ENCODE results near the gene PIGQ.
"Not testable (repeated sequence)": the region's sequence is repeated elsewhere in the genome, so short reads cannot be mapped to it uniquely, and the experiment has no call there.

PIGQ gene

DNA sequence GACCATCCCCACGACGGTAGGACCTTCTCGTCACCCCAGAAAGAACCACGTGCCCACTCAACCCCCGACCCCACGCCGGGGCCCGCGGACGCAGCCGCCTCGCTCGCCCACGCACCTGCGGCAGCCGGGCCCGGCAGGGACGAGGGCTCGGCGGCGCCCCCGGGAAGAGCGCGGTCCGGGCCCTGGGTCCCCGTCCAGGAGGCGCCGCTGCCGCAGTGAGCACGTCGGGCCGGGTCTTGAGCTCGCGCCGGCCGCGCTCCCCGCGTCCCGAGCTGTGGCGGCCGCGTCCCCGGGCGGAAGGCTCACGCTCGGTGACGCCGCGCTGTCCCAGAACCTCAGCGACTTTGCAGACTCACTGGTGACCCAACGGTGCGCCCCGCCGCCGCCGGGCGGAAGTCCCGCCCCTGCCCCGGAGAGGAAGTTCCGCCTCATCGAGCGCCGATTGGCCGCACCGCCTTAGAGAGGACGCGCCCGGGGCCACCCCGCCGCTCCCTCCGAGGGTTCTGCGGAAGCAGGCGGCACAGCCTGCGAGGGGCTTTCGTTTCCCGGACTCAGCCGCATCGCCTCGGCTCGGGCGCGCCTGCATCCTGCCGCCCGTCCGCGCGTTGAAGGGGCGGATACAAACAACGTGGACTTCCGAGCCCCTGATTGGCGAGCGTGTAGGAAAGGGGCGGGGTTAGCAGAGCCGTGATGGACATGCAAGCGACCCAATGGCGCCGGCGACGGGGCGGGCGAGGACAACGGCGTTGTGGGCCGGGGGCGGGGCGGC, 19.3 kb downstream of the PIGQ start:
- DNase-seq = peak; percentile 71

DNA sequence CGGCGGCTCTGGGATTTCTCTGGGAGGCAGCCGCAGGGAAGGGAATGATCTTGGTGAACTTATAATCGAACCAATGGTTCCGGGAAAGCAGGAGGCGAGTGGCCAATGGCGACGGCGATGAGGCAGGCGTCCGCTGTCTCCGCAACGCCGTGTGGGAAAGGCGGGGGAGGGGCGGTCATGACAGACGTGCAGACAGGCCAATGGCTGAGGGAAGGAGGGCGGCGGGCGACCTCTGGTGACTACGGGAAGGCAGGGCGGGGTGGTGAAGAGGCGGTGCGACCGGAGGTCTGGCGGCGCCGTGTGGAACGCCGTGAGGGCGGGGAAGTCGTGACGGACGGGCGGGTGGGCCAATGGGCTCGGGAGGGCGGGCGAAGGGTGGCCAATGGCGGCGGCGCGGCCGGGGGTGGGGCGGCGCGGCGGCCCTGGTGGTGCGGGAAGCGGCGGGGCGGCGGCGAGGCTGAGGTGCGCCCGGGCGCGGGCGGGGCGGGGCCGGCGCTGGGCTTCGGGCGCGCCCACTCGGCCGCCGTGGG, 20.0 kb downstream of the PIGQ start, which contains the start of gene RAB40C:
Gene RAB40C (plus strand): TSS at position 409 of the 530 bp plus-strand sequence. CDS start 226 bp downstream, outside the sequence.
- DNase-seq = peak; percentile 91

DNA sequence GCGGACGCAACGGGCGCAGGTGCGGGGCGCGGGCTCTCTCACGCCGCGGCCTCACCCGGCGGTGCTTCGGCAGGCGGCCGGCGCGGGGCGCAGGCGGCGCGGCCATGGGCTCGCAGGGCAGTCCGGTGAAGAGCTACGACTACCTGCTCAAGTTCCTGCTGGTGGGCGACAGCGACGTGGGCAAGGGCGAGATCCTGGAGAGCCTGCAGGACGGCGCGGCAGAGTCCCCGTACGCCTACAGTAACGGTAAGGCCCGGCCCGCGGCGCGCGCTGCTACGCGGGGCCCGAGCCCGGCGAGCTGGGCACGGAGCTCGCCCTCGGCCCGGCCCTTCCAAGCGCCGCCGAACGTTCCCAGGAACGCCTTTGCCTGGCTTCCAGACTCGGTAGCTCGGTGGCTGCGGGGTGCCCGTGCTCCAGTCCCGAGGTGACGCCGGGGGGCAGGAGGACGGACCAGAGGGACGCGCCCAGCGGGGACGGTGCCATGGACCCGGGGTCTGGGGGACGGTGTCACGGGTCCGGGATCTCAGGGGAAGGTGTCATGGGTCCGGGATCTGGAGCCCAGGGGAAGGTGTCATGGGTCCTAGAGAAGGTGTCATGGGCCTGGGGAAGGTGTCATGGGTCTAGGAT, 20.5 kb downstream of the PIGQ start:
- no peak for DNase-seq

DNA sequence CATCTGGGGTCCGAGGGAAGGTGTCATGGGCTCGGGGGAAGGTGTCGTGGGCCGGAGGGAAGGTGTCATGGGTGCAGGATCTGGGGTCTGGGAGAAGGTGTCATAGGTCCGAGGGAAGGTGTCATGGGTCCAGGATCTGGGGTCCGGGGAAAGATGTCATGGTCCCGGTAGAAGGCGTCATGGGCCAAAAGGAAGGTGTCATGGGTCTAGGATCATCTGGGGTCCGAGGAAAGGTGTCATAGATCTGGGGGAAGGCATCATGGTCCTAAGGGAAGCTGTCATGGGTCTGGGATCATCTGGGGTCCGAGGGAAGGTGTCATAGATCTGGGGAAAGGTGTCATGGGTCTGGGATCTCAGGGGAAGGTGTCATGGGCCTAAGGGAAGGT, 21.0 kb downstream of the PIGQ start:
- DNase-seq = no peak

DNA sequence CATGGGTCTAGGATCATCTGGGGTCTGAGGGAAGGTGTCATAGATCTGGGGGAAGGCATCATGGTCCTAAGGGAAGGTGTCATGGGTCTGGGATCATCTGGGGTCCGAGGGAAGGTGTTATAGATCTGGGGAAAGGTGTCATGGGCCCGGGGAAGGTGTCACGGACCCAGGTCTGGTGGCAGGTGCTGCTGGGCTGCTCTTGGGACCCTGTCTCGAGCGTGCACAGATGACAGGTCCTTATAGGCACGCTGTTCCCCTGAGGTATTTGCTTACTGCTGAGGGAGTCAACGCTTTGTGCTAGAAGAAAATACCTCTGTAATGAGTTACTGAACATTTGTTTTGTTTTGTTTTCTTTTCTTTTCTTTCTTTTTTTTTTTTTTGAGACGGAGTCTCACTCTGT, 21.5 kb downstream of the PIGQ start:
- no peak for DNase-seq

DNA sequence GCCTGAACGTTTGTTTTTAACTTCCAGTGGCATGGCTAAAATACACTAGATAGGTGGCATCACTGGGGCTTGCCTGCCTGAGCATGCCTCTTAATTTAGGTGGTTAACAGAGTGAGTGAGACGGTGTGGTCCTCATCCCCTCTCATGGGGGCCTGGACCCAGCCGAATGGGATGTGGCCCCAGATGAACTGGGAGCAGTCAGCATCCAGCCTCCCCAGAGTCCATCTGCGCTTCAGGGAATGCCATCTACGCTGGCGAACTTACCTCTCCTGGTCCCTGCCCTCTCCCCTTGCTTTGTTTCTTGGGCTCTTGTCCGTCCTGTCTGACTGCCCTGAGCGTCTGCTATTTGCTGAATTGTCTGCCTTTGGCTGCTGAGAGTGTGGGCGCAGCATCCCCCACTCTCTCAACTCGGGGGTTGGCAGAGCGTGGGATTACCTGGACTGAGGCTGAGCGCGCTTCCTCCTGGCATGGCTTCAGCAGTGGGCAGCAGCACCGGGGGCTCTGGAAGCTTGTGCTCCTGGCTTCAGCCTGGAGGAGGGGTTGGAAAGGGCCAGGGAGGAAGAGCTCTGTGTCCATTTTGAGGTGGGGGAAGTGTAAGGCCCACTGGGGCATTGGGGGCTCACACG, 22.2 kb downstream of the PIGQ start:
- DNase-seq = no peak

DNA sequence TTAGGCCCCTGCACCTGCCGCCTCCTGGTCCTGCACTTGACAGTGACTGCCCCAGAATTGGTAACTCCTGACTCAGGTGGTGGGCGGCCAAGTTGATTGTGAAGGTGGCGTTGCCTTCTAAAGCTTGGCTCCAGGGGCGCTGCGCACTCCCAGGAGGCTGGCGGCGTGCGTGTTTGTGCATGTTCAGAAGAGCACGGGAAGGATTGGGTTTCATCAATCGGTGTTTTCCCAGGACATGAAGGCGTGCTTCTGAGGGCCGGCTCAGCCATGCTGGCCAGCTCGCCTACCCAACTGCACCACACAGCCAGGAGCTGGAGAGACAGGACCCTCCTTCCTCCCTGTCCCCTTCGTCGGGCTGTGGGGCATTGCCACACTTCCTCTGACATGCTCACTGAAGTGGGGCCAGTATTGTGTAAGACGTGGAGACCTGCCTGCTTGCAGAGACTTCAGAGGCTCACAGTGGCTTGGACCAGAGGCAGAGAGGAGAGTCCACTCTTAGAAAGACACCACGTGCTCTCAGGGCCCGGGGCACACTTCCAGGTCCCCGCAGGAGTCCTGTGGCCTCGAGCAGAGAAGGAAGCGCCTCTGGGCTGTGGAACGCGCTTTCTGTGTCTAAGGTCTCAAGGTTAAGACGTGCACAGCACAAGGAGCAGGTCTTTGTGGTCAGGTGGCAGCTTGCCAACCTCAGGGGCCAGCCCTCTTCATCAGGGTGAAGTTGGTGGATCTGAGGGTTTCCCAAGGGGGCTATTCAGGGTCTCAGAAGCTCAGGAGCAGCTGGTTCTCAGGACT, 22.9 kb downstream of the PIGQ start:
- peak; percentile 84 for DNase-seq

DNA sequence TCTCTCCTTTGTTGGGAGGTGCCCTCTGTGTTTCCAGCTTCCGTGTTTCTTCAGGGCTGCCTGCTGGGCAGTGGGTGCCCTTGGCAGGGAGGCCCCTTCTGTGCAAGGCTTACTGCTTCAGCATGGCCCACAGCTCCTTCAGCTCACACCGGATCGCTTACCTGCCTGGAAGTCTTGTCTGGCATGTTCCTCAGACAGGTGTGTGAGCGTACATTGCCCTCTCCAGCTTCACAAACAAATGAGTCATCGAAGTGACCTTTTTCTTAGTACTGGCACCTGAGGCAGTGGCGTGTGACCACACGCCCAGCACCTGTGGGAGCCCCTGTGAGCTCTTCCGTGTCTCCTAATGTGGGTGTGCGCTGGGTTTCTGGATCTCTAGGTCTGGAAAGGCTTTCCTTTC, 23.6 kb downstream of the PIGQ start:
- DNase-seq = peak; percentile 61

DNA sequence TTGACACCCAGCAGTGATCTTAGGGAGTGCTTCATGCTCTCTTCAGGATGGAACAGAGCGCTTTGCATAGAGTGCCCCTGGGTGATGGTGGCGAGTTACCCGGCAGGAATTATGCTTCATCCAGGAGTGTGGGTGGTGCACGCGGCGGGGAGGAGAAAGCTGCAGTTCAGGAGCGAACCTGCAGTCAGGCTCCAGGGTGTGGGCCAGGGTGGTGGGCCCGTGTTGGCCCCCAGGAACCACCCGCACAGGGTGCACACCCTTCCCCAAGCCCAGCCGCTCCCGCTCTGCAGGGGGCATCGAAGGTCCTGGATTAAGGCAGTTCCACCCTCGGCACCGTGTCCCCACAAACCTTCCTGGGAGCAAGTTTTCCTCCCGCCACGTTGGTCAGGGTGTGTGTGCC, 24.0 kb downstream of the PIGQ start:
- DNase-seq = no peak

DNA sequence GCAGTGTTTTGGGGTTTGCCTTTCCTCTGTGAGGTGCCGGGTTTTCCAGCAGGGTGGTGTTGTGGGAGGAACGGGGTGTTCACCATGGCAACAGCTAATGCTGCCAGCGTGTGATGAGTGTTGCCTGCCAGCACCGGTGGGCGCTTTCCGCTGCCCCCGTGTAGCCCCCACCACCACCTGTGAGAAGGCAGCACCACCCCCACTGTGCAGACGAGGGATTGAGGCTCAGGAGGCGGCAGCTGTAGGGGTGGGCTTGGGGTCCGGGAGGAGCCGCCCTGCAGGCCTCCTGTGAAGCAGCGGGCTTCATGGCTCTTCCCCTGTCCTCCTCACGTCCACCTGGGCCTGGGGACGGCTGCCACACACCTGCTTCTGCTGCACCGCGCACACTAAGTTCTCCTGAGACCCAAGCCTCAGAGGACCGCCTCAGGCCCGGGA, 25.3 kb downstream of the PIGQ start:
- no peak for DNase-seq

DNA sequence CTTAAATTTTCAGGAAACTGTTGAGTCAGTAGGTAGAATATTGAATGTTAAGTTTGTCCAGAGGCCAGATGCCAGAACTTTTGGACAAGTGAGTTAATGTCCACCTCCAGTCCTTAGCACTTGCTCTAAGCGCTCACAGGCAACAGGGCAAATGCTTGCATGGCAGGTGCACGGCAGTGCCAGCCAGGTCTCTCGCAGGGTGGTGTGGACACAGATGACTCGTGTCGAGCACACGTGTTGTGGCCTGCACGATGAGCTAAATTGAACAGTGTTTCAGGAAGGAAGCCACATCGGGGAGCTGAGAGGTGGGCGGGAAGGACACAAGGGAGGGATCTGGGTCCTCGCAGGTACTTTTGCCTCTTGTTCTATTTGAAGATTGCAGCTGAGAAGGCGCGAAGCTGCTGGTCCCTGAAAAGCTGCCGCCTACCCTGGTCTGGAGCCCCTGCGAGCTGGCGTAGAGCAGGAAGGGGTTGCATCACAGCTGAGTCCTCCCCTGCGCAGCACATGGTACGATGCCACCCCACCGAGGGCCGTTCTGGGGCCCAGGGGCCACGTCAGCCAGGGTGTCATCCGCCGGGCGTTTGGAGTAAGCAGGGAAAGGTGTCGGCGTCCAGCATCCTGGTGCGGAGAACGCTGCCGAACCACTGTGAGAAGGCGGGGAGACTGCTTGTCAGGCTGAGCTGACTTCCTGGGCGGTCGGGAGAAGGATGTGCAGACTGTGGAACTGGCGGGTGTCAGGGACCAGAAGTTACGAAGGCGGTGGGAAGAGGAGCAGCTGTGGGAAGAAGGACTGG, 26.4 kb downstream of the PIGQ start:
- no peak for DNase-seq

DNA sequence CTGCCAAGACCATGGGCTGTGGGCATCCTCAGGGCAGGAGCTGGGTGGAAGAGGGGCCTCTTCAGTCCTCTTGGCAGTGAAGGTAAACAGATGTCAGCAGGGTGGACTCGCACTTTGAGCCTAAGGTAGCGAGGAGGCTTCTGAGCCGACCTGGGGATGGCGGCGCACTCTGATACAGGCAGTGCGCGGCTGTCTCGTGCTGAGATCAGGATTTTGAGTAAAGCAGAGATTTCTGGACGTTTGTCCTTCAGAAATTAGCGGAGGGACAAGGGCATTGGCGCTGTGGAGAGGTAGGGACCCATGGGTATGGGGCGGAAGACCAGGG, 26.9 kb downstream of the PIGQ start:
- DNase-seq = no peak

DNA sequence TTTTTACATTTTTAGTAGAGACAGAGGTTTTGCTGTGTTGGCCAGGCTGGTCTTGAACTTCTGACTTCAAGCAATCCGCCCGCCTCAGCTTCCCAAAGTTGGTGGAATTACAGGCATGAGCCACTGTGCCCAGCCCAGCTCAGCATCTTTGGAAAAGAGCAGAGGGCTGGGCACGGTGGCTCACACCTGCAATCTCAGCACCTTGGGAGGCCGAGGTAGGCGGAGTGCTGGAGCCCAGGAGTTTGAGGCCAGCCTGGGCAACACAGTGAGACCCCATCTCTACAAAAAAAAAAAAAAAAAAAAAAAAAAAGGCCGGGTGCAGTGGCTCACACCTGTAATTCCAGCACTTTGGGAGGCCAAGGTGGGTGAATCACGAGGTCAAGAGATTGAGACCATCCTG, 27.9 kb downstream of the PIGQ start:
- DNase-seq = not testable (repeated sequence)

DNA sequence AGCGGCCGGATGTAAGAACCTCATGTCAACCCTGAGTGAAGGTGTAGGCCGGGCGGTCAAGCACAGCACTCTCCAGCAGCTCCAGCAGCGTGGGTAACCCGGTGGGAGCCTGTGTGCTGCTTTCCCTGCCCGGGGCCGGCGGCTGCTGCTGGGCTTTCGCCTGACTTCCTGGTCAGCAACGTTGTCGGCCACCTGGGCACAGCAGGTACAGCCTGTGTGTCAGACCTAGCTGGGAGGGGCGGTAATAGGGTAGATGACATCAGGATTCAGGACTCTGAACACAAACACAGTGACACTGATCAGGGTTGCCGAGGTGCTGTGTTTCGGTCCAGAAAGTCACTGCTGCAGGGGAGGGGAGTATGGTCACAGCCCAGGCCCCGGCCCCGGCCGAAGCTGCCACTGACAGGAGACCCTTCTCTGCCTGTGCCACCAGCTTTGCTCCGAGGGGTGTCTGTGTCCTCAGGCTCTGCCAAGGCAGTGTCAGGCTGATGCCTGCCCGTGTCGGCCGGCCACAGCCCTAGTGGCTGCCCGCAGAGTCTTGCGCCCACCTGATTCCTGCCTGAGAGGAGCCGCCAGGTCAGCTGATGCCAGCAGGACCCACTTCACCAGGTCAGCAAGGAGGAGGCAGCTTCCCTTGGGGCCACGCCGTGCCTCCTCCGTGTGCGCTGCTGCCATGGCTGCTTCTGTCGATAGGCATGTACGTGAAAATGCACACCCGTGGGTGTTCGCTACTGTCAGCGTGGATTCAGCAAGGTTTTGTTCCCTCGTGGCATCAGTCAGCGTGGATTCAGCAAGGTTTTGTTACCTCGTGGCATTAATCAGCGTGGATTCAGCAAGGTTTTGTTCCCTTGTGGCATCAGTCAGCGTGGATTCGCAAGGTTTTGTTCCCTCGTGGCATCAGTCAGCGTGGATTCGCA, 29.3 kb downstream of the PIGQ start:
- DNase-seq = no peak

DNA sequence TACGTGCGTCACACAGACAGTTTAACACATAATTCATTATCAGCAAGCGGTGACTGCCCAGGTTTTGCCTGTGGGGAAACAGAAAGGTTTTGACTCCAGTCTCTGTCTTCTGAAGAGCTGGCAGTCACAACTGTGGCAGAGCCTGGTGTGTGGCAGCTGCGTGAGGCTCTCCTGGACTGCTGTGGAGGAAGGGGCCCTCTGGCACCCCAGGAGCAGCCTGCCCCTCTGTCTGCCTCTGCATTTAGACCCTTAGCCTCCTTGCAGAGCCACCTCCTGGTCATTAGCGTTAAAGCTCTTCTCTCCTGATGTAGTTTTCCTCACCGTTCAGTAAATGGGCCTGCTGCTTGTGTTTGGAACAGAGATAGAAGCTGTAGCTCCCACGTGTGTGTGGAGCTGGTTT, 31.0 kb downstream of the PIGQ start:
- no peak for DNase-seq

DNA sequence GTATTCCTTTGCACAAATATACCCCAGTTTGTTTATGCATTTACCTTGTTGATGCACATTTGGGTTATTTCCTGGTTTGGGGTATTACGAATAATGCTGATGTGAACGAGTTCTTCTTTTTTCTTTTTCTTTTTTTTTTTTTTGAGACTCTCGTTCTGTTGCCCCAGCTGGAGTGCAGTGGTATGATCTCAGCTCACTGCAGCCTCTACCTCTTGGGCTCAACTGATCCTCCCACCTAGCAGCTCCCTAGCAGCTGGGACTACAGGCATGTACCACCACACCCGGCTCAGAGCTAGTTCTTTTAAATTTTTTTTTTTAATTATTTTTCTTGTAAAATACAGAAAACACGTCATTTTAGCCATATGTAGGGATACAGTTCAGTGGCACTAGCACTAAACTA, 34.2 kb downstream of the PIGQ start:
- no peak for DNase-seq

DNA sequence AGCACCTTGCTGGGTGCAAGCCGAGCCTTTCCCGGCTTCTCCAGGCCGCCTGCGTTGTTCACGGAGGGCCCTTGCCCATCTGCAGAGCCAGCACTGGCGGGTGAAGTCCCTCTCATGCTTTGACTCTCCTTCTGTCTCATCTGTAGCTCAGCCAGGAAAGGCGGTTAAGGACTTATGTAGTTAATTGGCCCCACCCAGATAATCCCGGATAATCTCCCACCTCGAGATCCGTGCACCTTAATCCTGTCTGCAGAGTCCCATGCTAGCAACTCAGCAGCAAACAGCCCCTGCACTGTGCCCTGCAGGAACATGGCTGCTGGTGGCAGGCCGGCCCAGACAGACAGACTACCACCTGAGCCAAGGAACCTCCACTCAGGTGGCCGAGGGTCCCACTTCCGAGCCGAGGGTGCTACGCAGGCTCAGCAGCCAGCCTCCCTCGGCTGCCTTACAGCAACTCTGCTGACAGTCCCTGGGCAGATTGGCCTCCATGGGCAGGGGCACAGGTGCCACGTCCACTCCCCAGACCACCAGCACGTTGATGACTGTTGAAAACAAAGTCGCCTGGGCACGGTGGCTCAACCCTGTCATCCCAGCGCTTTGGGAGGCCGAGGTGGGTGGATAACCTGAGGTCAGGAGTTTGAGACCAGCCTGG, 37.0 kb downstream of the PIGQ start:
- DNase-seq = no peak

DNA sequence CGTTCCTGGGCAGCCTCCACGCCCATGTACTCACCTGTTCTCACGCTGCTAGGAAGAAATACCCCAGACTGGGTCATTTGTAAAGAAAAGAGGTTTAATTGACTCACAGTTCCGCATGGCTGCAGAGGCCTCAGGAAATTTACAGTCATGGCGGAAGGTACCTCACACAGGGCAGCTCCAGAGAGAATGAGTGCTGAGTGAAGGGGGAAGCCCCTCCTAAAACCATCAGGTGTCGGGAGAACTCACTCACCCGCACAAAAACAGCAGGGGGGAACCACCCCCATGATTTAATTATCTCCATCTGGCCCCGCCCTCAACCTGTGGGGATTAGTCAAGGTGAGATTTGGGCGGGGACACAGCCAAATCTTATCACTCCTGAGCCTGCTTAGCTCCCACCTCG, 38.3 kb downstream of the PIGQ start:
- DNase-seq = no peak

DNA sequence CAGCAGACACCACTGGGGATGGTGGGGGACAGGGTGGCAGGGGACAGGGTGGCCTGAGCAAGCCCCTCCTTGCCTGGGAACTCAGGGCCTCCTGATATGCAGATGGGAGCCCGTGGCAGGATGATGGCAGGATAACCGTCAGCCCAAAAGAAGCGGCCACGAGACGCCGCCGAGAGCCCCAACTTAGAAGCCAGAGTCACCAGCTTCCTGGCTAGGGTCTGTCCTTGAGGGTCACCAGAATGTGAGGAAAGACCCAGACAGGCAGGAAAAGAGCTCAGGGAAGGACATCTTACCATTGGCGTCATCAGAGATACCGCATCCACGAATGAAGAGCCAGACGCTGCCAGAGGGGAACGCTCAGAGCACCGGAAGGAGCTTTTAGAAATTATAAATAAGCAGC, 39.5 kb downstream of the PIGQ start:
- no peak for DNase-seq

DNA sequence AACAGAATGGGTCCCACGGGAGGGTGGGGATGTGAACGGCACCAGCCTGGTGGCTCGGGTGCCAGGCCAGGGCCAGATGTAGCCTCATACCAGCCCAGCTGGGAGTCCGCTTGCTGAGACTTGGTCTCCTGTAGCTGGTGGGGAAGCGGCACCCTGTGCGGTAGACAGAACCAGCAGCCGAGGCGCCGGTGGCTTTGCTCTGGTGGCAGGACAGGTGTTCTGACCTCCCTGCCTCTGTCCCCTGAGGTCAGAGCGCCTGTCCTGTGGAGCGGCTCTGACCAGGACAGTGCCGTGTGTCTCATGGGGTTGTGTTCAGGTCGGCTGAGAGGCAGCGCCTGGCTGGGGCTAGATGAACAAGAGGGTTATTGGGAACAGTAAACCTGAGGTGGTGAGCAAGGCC, 40.2 kb downstream of the PIGQ start:
- no peak for DNase-seq

Data from NCI-H510A (cell line).